K562 (cell line): ENCODE results near the gene SLC25A48.

Source experiments
- CEBPZ ChIP-seq: fragments of 150-350 bp; IDR thresholded peaks from 2 replicates; pipeline ENCODE4 v1.6.1; 2014; ENCODE audit warnings: low read depth, mild to moderate bottlenecking, low read length, borderline replicate concordance
- CTCF ChIP-seq, 3 experiments: IDR thresholded peaks in 2 of 3; conservative IDR thresholded peaks in 1 of 3; 2 replicates each; pipeline ENCODE4 v1.5.1; 2011 to 2012; ENCODE audit warnings: low read length in 3 of 3, mild to moderate bottlenecking in 3 of 3, control low read depth in 2 of 3, improper control_type of control experiment in 1 of 3, inconsistent platforms in 1 of 3, low read depth in 1 of 3, mixed read lengths in 1 of 3, moderate library complexity in 1 of 3; ENCODE audit not compliant: insufficient read depth in 2 of 3
- ETV6 ChIP-seq, 3 experiments: fragments of 150-350 bp in 1 of 3; sonication (generic) in 1 of 3; formaldehyde crosslinking in 1 of 3; IDR thresholded peaks; 2 replicates each; pipeline versions ENCODE4 v1.6.1 to v1.8.0; 2014 to 2022; ENCODE audit warnings: borderline replicate concordance in 2 of 3, low read depth in 2 of 3, antibody characterized with exemption in 1 of 3, low read length in 1 of 3, mild to moderate bottlenecking in 1 of 3, missing genetic modification reagents in 1 of 3
- NCOR1 ChIP-seq: fragments of 450-650 bp; IDR thresholded peaks from 2 replicates; pipeline ENCODE4 v1.6.1; 2016; ENCODE audit warnings: mild to moderate bottlenecking, moderate library complexity
- PBX2 ChIP-seq, 2 experiments: IDR thresholded peaks in 1 of 2; conservative IDR thresholded peaks in 1 of 2; 2 replicates each; pipeline ENCODE4 v1.6.1; 2016; ENCODE audit warnings: low read depth in 2 of 2, mild to moderate bottlenecking in 1 of 2, missing compliant biosample characterization in 1 of 2, missing genetic modification characterization in 1 of 2, moderate library complexity in 1 of 2
- SRF ChIP-seq, 2 experiments: fragments of 250-450, 450-650 bp in 1 of 2; sonication (Bioruptor Pico) in 1 of 2; sonication (generic) in 1 of 2; formaldehyde crosslinking; IDR thresholded peaks; 2 replicates each; pipeline versions ENCODE4 v1.5.0 to v1.5.1; 2020 to 2022; ENCODE audit warnings: mild to moderate bottlenecking in 1 of 2, missing genetic modification reagents in 1 of 2
- TAF1 ChIP-seq: IDR thresholded peaks from 2 replicates; pipeline ENCODE4 v1.6.1; 2011; ENCODE audit warnings: mild to moderate bottlenecking, low read length, moderate library complexity; ENCODE audit not compliant: insufficient read depth, control insufficient read depth, severe bottlenecking; ENCODE audit errors: extremely low read depth
- ZNF217 ChIP-seq: sonication (generic); formaldehyde crosslinking; IDR thresholded peaks from 2 replicates; pipeline ENCODE4 v1.8.0; 2022; ENCODE audit warnings: mild to moderate bottlenecking, missing genetic modification reagents

- TF ChIP-seq CEBPZ (no peak), SRF (CRISPR knock-in tag; IDR thresholded peaks at IDR 0.05) (no peak), CTCF (IDR thresholded peaks at IDR 0.05 in 2 of 3, conservative IDR thresholded peaks at IDR 0.05 in 1 of 3; ENCODE audit: insufficient read depth in 2 of 3, low read depth in 1 of 3, low read length in 3 of 3) (peak; percentile 17 to 29 (median 28); a peak in 2 of 6 replicates), NCOR1 (no peak), ETV6 (IDR thresholded peaks at IDR 0.05; ENCODE audit: borderline replicate concordance in 1 of 2, low read depth in 2 of 2, low read length in 1 of 2) (no peak), ETV6 (CRISPR knock-in tag; IDR thresholded peaks at IDR 0.05; ENCODE audit: borderline replicate concordance) (no peak), ZNF217 (CRISPR knock-in tag) (no peak), TAF1 (no peak), PBX2 (CRISPR knock-in tag; IDR thresholded peaks at IDR 0.05; ENCODE audit: low read depth) (no peak), PBX2 (tag; conservative IDR thresholded peaks at IDR 0.05; ENCODE audit: low read depth) (no peak)
These were observed 57.3 kb downstream of the SLC25A48 start for GRCh38 chr5:135891791-135892190.
